Prostate gland (tissue), 1 donor: ENCODE results near the gene PLEKHM1.
"Not testable (repeated sequence)": the region's sequence is repeated elsewhere in the genome, so short reads cannot be mapped to it uniquely, and the experiment has no call there.

Experiments
- POLR2A ChIP-seq: fragments of 450-650 bp; IDR thresholded peaks from one replicate; pipeline ENCODE4 v1.6.1; 2016; ENCODE audit warnings: antibody characterized with exemption, mild to moderate bottlenecking
- POLR2AphosphoS5 ChIP-seq: sonication (generic); formaldehyde crosslinking; IDR thresholded peaks from one replicate; pipeline ENCODE4 v1.6.1; 2017; ENCODE audit warnings: antibody characterized with exemption

DNA sequence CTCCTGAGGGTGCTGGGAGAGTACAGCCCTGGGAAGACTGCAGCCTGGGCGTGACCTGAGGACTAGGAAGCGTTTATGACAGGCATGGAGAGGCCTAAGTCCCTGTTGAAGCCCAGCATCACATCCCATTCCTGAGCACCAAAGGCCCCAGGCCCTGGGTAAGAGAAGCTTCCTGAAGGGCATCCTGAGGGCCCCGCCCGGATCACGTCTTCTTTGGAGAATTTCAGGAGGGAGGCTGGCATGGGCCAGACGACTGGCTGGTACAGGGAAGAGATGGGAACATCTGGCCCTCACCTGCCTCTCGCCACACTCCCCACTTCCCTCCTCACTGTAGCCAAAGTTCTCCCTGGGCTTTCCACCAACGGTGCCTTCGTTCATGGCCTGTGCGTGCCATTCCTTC, 46.2 kb downstream of the PLEKHM1 start:
- TF ChIP-seq POLR2A, POLR2AphosphoS5: not testable (repeated sequence)
